Trophoblast cell (in vitro differentiated cells and primary cell): Measurements from ENCODE around the gene SEC61A1.

Experiments
- DNase-seq, 2 donors: peaks; one replicate each; pipeline ENCODE4 v3.0.0-alpha.2; 2016
- H2AFZ ChIP-seq: 2 replicates; pipeline ENCODE4 v1.6.1; 2013; ENCODE audit warnings: low read length, moderate library complexity, mild to moderate bottlenecking; ENCODE audit not compliant: insufficient read depth, poor library complexity
- H2AK5ac ChIP-seq: 2 replicates; pipeline ENCODE4 v1.6.1; 2013; ENCODE audit warnings: mild to moderate bottlenecking, low read length
- H2BK120ac ChIP-seq: 2 replicates; pipeline ENCODE4 v1.6.1; 2013; ENCODE audit warnings: low read length, mild to moderate bottlenecking, moderate library complexity; ENCODE audit not compliant: insufficient read depth, poor library complexity
- H2BK12ac ChIP-seq: 2 replicates; pipeline ENCODE4 v1.6.1; 2013; ENCODE audit warnings: mild to moderate bottlenecking, low read length, moderate library complexity
- H2BK5ac ChIP-seq: 2 replicates; pipeline ENCODE4 v1.6.1; 2013; ENCODE audit warnings: low read length, low read depth, moderate library complexity, mild to moderate bottlenecking; ENCODE audit not compliant: poor library complexity
- H3K14ac ChIP-seq: 2 replicates; pipeline ENCODE4 v1.6.1; 2013; ENCODE audit warnings: mild to moderate bottlenecking, low read length
- H3K18ac ChIP-seq: 2 replicates; pipeline ENCODE4 v1.6.1; 2013; ENCODE audit warnings: mild to moderate bottlenecking, low read length
- H3K23ac ChIP-seq: 2 replicates; pipeline ENCODE4 v1.6.1; 2013; ENCODE audit warnings: low read length
- H3K27ac ChIP-seq: 2 replicates; pipeline ENCODE4 v1.5.1; 2013; ENCODE audit warnings: low read depth, mild to moderate bottlenecking, inconsistent platforms, low read length, moderate library complexity
- H3K27me3 ChIP-seq: 2 replicates; pipeline ENCODE4 v1.6.1; 2013; ENCODE audit warnings: inconsistent platforms, mild to moderate bottlenecking, low read length, moderate library complexity; ENCODE audit not compliant: insufficient read depth
- H3K36me3 ChIP-seq, 2 experiments: 1 replicate in 1 of 2; 2 replicates in 1 of 2; pipeline ENCODE4 v1.6.1; 2013; ENCODE audit warnings: low read length in 2 of 2, mild to moderate bottlenecking in 2 of 2, moderate library complexity in 1 of 2; ENCODE audit not compliant: insufficient read depth in 2 of 2, control insufficient read depth in 1 of 2
- H3K4ac ChIP-seq: 2 replicates; pipeline ENCODE4 v1.6.1; 2013; ENCODE audit warnings: low read depth, mild to moderate bottlenecking, low read length, moderate library complexity
- H3K4me1 ChIP-seq, 2 experiments: 1 replicate in 1 of 2; 2 replicates in 1 of 2; pipeline ENCODE4 v1.6.1; 2013; ENCODE audit warnings: low read length in 2 of 2, mild to moderate bottlenecking in 2 of 2, moderate library complexity in 1 of 2; ENCODE audit not compliant: insufficient read depth in 2 of 2, control insufficient read depth in 1 of 2
- H3K4me2 ChIP-seq: 2 replicates; pipeline ENCODE4 v1.6.1; 2013; ENCODE audit warnings: inconsistent platforms, mild to moderate bottlenecking, low read length, moderate library complexity
- H3K4me3 ChIP-seq: 2 replicates; pipeline ENCODE4 v1.5.1; 2013; ENCODE audit warnings: mild to moderate bottlenecking, low read depth, low read length, inconsistent platforms
- H3K79me1 ChIP-seq: one replicate; pipeline ENCODE4 v1.6.1; 2013; ENCODE audit warnings: low read length
- H3K79me2 ChIP-seq: 2 replicates; pipeline ENCODE4 v1.6.1; 2013; ENCODE audit warnings: low read length, mild to moderate bottlenecking; ENCODE audit not compliant: control insufficient read depth, insufficient read depth, poor library complexity
- H3K9ac ChIP-seq: 2 replicates; pipeline ENCODE4 v1.6.1; 2013; ENCODE audit warnings: mild to moderate bottlenecking, low read length
- H3K9me3 ChIP-seq: 2 replicates; pipeline ENCODE4 v1.6.1; 2013; ENCODE audit warnings: low read depth, mild to moderate bottlenecking, control low read depth, inconsistent platforms, low read length; ENCODE audit not compliant: insufficient read depth
- H4K12ac ChIP-seq: 2 replicates; pipeline ENCODE4 v1.6.1; 2013; ENCODE audit warnings: low read depth, mild to moderate bottlenecking, low read length, moderate library complexity
- H4K8ac ChIP-seq: 2 replicates; pipeline ENCODE4 v1.6.1; 2013; ENCODE audit warnings: low read depth, mild to moderate bottlenecking, low read length, moderate library complexity
- H4K91ac ChIP-seq: one replicate; pipeline ENCODE4 v1.6.1; 2013; ENCODE audit warnings: low read depth, mild to moderate bottlenecking, low read length, moderate library complexity
- WGBS: extraction: QIAGEN DNeasy Blood & Tissue Kit; methylation state at CpG from one replicate; pipeline ENCODE4 v1.1.7; 2013; ENCODE audit warnings: missing lambda C conversion rate; ENCODE audit not compliant: insufficient read length, insufficient coverage; ENCODE audit errors: extremely low coverage; 5-methylcytosine and 5-hydroxymethylcytosine counted together

SEC61A1 gene

GRCh38 chr3:128083980-128084674 lies 31.9 kb downstream of the SEC61A1 start:
- Histone ChIP-seq H3K27ac (no peak overlapping the region), H3K4ac (no peak overlapping the region), H2AK5ac (no peak overlapping the region), H3K4me3 (no peak overlapping the region), H3K9ac (no peak overlapping the region), H3K9me3 (no peaks in the 10 kb centered on the region), H3K36me3 (peaks cover 15 to 47% of the 10 kb centered on the region in 2 experiments), H3K27me3 (no peaks in the 10 kb centered on the region), H3K14ac (no peak overlapping the region), H3K4me1 (no peaks in the 10 kb centered on the region), H3K18ac (no peak overlapping the region), H2BK120ac (no peak overlapping the region), H3K79me2 (no peaks in the 10 kb centered on the region), H4K8ac (no peak overlapping the region), H4K12ac (no peak overlapping the region), H4K91ac (no peak overlapping the region), H2AFZ (no peak overlapping the region), H3K23ac (no peak overlapping the region), H3K79me1 (no peaks in the 10 kb centered on the region), H2BK12ac (no peak overlapping the region), H3K4me2 (no peak overlapping the region), H2BK5ac (no peak overlapping the region)
- DNase-seq: no peak
- no CpG with 5 or more reads among the region's 9 CpGs for WGBS

- H3K18ac ChIP-seq: no peak overlapping the region
- H3K36me3 ChIP-seq: peaks cover 15 to 43% of the 10 kb centered on the region in 2 experiments
- H3K4me1 ChIP-seq: no peaks in the 10 kb centered on the region
- no peak overlapping the region for H3K4me2 ChIP-seq
- no peak for DNase-seq
- H3K27me3 ChIP-seq: no peaks in the 10 kb centered on the region
- H3K79me2 ChIP-seq: no peaks in the 10 kb centered on the region
- H2AFZ ChIP-seq: no peak overlapping the region
- no peaks in the 10 kb centered on the region for H3K79me1 ChIP-seq
- H2BK120ac ChIP-seq: no peak overlapping the region
- H3K27ac ChIP-seq: no peak overlapping the region
- no peak overlapping the region for H2BK12ac ChIP-seq
- WGBS: no CpG with 5 or more reads among the region's 6 CpGs
- no peak overlapping the region for H3K14ac ChIP-seq
- no peak overlapping the region for H3K23ac ChIP-seq
- no peak overlapping the region for H2AK5ac ChIP-seq
- H4K91ac ChIP-seq: no peak overlapping the region
- no peak overlapping the region for H4K12ac ChIP-seq
- H3K4me3 ChIP-seq: no peak overlapping the region
- no peak overlapping the region for H3K4ac ChIP-seq
- H3K9me3 ChIP-seq: no peaks in the 10 kb centered on the region
- H3K9ac ChIP-seq: no peak overlapping the region
- no peak overlapping the region for H2BK5ac ChIP-seq
- H4K8ac ChIP-seq: no peak overlapping the region
Measured at GRCh38 chr3:128084675-128085021, 32.4 kb downstream of the SEC61A1 start.

- H2BK120ac ChIP-seq: no peak overlapping the region
- no peak overlapping the region for H3K14ac ChIP-seq
- no peak overlapping the region for H3K18ac ChIP-seq
- H3K27ac ChIP-seq: no peak overlapping the region
- no peak overlapping the region for H3K4ac ChIP-seq
- H4K12ac ChIP-seq: no peak overlapping the region
- no peak overlapping the region for H4K8ac ChIP-seq
- H3K23ac ChIP-seq: no peak overlapping the region
- WGBS: no CpG with 5 or more reads among the region's 1 CpG
- H2BK5ac ChIP-seq: no peak overlapping the region
- no peak overlapping the region for H2AK5ac ChIP-seq
- no peaks in the 10 kb centered on the region for H3K4me1 ChIP-seq
- DNase-seq: no peak
- H3K36me3 ChIP-seq: peaks cover 3 to 23% of the 10 kb centered on the region in 2 experiments
- no peaks in the 10 kb centered on the region for H3K27me3 ChIP-seq
- H3K4me3 ChIP-seq: no peak overlapping the region
- no peaks in the 10 kb centered on the region for H3K79me1 ChIP-seq
- no peak overlapping the region for H2BK12ac ChIP-seq
- no peak overlapping the region for H3K9ac ChIP-seq
- no peaks in the 10 kb centered on the region for H3K79me2 ChIP-seq
- no peaks in the 10 kb centered on the region for H3K9me3 ChIP-seq
- no peak overlapping the region for H2AFZ ChIP-seq
- H3K4me2 ChIP-seq: no peak overlapping the region
- no peak overlapping the region for H4K91ac ChIP-seq
Measured at GRCh38 chr3:128089135-128089534, 36.9 kb downstream of the SEC61A1 start.

- H3K18ac ChIP-seq: no peak overlapping the region
- H4K8ac ChIP-seq: no peak overlapping the region
- H2BK120ac ChIP-seq: no peak overlapping the region
- H3K27ac ChIP-seq: no peak overlapping the region
- H2AK5ac ChIP-seq: no peak overlapping the region
- no peaks in the 10 kb centered on the region for H3K79me1 ChIP-seq
- no peaks in the 10 kb centered on the region for H3K27me3 ChIP-seq
- peaks cover 0 to 3% of the 10 kb centered on the region in 2 experiments for H3K4me1 ChIP-seq
- no peaks in the 10 kb centered on the region for H3K79me2 ChIP-seq
- H2AFZ ChIP-seq: no peak overlapping the region
- no peaks in the 10 kb centered on the region for H3K9me3 ChIP-seq
- H3K4ac ChIP-seq: no peak overlapping the region
- no CpG with 5 or more reads among the region's 2 CpGs for WGBS
- no peak overlapping the region for H3K4me3 ChIP-seq
- no peak overlapping the region for H4K91ac ChIP-seq
- no peak overlapping the region for H3K23ac ChIP-seq
- no peak overlapping the region for H2BK12ac ChIP-seq
- no peak for DNase-seq
- H3K4me2 ChIP-seq: no peak overlapping the region
- no peak overlapping the region for H3K9ac ChIP-seq
- H4K12ac ChIP-seq: no peak overlapping the region
- H3K36me3 ChIP-seq: peaks cover 6 to 20% of the 10 kb centered on the region in 2 experiments
- no peak overlapping the region for H2BK5ac ChIP-seq
- H3K14ac ChIP-seq: no peak overlapping the region
Measured at GRCh38 chr3:128091586-128091985, 39.3 kb downstream of the SEC61A1 start.
